Tongue (tissue), 2 donors: ENCODE measurements around the gene TMEM63A. TPM values are rescaled to one million over a fixed set of nuclear protein-coding genes. Genes with fewer than 3 reads are reported as not detected.

Source experiments
- DNase-seq: peaks from one replicate; pipeline ENCODE4 v3.0.0-alpha.2; 2015
- total RNA-seq: library from RNA; depleted of rRNA; stranded (reverse); fragments of >200 nt; gene quantifications from one replicate; pipeline ENCODE4 v1.2.3, GENCODE V29; 2014

The TMEM63A gene
- total RNA-seq, 1 donor from 2014 or later: 39.3 TPM

DNA sequence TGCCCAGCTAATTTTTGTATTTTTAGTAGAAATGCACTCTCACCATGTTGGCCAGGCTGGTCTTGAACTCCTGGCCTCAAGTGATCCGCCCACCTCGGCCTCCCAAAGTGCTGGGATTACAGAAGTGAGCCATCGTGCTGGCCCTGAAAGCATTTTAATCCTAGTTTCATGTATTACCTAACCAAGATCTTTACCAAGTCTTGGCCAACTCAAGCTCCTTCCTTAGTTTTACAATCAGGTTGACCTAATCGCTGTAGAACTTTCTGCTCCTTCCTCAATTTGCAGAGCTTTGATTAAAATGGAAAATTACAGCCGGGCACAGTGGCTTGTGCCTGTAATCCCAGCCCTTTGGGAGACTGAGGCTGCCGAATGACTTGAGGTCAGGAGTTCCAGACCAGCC, 3.2 kb upstream of the TMEM63A start:
- no peak for DNase-seq

DNA sequence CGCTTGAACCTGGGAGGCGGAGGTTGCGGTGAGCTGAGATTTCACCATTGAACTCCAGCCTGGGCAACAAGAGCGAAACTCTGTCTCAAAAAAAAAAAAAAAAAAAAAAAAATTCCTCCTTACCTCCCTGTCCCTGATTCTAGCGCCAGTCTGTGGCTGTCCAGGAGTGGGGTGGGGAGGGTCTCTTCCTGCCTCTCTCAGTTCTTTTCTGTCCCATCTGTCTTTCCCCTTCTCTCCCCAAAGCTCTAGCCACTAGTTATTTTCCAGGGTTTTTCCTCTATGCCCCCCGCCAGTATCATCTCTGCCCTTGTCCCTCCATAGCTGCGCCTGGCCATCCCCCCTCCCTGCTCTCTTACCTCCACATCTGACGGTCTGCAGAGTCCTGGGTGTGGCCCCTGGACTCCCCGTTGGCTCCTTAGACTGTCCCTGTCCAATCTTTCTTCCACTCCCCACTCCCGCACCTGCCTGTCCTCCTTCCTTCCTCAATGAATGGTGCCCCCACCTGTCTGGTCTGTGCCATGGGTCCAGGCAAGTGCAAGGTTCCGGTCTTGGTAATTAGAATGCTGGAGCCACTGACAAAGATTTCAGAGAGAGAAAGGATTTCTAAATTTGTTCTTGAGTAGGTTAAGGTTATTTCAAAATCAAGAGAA, 1.6 kb upstream of the TMEM63A start:
- DNase-seq: no peak

DNA sequence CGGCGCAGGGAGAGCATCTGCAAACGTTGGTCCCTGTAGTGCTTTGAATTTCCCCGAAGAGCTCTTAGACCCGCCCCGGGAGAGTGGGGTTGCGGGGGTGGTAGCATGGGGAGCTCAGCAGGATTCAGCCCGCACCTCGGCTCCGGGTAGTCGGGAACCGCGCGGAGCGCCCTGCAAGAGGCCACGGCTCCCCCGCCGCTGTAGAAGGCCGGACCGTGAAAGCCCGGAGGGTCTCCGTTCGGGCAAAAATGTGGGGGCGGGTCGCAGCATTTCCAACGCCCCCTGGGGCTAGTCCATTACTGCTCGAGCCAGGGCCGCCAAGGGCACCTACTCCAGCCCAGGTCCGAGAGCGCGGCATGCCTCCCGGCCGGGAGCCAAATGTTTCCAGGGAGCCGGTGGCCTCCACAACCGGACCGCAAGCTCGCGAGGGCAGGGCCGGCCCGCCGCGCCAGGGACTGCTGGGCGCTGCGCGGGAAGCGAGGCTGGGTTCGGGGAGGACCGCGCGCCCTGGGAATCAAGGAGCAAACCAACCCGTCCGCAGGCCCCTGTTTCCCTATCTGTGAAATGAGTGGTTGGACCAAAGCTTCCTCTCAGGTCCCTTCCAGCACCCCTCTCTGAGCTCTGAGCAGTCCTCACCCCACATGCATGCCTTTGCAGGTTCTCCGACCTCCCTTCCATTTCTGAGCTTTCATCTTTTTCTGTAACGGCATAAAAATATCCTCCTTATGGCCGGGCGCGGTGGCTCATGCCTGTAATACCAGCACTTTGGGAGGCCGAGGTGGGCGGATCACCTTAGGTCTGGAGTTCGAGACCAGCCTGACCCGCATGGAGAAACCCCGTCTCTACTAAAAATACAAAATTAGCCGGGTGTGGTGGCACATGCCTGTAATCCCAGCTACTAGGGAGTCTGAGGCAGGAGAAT, 775 bp upstream of the TMEM63A start:
- DNase-seq: peak; percentile 56

DNA sequence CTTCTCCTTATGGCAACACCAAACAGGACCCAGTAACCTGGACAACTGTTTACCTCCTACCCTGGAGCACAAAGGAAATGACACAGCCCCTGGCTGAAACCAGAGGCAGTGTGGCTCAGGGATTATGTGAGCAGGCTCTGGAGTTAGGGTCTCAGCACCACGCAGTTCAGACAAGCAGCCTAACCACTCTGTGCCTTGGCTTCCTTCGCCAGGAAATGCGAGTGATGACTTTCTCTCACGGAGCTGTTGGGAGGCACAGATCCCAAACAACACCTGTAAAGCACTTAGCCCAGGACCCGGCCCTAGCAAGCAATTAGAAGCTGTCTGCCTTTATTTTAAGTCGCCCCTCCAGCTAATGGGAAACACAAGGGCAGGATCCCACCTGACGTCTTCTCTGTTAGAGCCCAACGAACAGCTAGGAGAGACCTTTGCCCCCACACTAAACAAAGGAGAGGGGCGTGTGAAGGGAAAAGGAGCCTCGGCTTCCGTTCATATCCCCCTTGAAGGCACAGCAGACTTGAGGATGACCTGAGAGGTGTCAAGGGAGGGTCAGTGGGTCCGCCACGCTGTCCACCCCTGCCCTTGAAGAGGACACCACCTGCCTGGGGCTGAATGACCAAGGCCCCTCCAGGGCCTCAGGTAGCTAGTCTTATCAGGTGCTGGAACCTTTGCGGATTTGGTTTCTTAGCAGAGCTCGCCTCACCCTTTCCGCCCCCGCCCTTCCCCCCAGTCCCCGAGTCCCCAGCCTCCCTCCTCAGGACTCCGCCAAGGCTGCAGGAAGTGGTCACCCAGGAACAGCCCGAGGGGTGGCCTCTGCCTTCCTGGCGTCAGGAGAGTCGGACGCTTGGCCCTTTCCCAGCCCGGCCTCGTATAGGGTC, 860 bp downstream of the TMEM63A start:
- peak; percentile 28 for DNase-seq

DNA sequence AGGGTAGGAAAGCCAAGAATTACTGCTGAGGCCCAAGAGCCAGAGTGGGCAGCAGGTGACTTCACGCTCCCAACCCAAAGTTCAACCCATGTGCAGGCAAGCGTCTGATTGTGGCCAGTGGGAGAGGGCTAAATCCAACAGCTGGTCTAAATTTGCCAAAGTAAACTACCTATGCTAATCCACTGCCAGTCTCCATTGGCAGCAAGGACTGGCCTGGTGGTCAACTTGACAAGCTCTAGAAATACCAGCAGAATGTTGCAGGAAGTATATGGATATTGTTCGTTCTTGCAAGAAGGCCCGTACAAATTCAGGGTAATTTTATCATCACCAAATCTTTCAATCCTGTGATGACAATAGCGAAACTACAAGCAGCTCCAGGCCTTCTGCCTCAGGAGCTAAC, 1.5 kb downstream of the TMEM63A start:
- no peak for DNase-seq

DNA sequence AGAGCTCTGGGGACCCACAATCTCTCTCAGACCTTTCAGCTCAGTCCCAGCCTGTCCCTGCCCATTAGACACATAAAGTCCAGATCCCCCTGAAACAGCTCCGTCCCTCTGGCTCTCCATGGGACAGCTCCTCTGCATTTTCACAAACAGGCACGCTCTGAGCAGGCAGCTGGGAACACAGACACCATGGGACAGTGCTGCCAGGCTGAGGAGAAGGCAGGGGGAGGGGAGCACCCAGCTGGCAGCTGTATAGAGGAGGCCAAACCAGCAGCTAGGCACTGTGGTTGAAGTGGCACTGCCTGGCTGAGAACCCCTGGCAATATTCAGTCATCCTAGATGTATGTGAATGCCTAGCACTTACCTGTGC, 2.0 kb downstream of the TMEM63A start:
- DNase-seq: peak; percentile 47

DNA sequence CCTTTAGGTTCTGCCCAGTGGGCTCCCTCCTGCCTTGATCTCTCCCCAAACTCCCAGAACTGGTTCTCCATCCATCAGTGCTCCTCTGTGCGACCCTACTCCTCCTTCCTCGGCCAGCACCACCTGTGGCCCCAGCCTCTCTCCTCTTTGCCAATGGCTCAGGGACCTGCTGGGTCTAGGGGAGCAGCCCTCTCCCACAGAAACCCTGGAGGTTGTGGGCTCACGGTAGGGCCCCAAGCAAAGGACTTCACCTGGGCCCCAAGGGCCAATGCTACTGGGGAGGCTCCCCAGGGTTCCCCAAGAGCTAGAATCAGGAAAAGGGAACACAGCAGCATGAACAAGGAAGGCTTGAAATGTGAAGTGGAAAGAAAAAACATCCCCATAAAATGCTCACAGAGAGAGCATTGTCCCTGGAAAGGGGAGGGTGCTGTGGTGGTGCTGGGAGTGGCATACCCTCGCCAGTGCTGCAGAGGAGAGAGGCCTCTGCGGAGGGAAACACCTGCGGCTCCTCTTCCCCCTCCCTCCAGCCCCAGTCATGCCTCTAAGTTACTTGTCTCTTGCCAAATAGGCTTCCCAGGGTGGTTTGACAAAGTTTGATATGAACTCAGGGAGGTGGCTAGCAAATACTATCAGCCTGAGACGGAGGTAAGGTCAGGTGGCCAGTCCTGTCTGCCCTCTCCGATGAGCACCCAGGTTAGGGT, 2.5 kb downstream of the TMEM63A start:
- DNase-seq: no peak

DNA sequence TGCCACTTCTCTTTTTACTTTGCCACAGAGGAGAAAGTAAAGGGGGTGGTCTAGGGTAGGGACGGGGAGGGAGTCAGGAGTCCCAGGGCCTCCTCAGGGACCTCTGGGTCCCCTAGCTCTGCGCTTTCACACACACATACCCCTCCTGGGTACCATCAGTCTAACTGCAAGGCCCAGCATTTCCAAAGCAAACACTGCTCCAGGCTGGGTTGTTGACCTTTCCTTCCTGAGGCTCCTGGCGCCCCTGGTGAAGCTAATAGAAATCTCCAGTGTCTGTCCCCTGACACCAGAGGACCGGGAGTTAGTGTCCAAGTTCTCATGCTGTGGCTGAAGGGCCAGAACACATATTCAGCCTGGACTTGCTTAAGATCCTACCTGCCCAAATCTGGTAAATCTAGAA, 3.9 kb downstream of the TMEM63A start:
- DNase-seq: no peak

DNA sequence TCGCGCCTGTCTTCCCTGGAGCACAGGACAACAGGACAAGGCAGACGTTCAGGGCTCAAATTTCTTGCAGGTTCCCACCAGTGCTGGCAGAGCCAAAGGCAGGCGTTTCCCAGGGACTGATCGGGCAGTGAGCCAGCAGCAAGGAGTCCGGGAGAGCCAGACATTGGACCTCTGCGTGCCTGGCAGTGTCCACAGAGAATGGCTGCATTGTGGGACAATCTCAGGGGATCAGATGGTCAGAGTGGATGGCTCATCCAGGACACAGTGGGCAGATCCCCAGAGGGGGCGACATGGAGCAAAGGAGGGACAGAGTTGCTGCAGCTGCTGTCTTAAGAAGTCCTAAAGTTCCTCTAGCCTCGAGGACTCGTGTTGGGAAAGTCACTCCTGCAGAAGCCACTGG, 4.6 kb downstream of the TMEM63A start:
- peak; percentile 81 for DNase-seq

DNA sequence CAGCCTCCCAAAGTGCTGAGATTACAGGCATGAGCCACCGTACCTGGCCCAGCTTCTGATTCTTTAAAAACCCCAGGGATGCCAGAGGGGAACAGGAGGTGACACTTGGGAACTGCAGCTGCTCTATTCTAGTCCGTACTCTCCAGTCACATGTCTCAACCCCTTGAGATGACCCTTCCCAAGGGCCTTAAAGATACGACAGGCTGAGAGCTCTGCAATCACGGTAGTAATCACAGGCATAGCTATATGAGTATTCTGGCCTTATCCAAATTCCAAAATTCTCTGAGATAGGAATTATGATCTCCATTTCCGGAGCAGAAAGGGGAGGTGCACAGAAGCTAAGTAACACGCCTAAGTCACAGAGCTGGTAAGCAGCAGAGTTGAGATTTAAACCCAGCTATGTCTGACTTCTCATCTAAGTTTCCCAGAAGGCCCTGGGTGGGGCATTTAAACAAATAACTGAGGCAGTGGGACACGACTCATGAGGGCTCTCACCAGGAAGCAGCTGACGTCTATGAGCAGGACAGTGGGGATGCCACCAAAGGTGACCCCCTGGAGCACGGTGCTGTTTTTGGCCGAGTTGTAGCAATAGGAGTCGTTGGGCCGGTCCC, 5.2 kb downstream of the TMEM63A start:
- no peak for DNase-seq

DNA sequence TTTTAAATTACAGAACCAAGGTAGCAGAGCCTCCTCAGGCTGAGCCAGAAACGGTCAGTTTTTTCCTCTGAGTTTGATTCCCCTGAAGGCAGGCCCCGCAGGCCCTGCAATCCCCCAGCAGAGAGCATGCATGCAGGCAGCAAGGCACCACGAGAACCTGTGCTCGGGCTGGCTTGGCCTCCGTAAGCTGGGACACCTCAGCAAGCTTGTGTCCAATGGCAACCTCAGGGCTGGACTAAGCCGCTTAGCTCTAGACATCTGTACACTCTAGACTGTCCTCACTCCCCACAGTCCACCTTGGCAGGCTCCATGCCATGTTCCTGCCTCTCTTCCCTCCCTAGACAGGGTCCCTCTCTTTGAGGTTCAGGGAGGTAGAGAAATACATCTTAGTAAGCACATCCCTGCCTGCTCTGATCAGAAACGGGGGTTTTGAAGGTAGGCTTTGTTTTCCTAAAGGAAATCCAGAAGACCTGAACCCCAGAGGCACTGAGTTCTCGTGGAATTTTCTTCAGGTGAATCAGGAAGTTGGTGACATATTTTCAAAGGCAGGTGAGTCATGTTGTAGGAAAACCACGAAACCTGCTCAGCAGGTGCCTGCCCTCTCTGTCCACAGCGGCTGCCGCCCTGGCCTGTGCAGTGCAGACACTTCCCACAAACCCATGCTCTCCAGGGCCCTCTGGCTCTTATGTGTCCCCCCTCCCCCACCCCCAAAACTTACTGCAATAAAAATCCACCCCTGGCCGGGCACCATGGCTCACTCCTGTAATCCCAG, 7.0 kb downstream of the TMEM63A start:
- no peak for DNase-seq

DNA sequence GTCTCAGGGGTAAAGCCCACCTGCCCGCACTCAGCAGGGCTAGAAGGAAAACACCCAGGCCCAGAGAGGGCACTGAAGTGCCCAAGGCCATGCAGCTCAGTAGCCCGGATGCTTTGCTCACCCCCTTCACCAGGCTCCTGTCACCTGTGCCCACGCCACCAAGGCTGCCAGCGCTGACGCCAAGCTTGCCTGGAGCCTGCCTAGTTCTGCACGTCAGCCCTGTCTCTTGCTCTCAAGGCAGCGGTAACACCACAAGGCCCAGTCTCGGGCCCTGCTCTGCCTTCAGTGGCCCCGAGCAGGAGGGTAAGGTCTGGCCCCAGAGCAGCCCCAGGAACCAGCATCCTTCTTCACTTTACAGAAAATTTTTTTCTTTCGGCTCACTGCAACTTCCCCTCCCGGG, 7.7 kb downstream of the TMEM63A start:
- DNase-seq: no peak

DNA sequence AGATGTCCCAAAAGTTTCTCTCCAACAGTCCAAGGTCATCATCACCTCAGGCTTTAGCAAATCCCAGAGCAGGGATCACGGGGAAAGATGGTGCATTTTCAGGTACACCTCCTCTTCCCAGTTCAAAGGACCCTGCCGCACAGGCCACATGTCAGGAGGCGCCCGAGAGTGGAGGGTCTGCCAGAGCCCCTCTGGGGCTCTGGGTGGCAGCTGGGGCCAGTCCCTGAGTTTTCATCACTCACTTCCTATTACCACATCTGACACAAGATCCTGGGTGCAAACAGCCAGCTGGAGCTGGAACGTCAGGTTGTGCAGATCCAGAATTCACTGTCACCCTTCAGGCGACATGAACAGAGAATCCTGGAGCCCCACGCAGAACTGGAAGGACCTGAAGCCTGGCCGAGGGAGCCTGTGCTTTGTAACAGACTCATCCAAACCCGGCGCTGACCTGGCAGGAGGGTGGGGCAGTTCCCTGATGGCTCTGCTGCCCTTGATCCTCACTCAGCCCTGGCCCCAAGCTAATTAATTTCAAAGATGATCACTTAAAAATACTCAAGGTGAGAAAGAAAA, 8.8 kb downstream of the TMEM63A start:
- DNase-seq: no peak

DNA sequence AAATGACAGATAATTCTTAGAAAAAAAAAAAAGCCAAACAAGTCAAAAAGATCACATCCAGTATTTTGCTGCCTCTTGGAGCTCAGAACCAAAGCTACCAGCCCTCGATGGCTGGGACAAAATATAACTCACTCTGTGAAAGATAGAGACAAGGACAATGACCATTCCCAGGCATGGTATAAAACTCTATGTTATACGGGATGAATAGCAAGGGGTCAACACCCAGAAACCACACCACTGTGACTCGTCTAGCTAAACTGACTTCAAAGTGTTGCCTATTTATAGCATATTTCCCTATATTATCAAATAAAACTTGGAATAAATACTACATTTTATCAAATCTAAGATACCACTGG, 10.1 kb downstream of the TMEM63A start:
- DNase-seq: no peak

DNA sequence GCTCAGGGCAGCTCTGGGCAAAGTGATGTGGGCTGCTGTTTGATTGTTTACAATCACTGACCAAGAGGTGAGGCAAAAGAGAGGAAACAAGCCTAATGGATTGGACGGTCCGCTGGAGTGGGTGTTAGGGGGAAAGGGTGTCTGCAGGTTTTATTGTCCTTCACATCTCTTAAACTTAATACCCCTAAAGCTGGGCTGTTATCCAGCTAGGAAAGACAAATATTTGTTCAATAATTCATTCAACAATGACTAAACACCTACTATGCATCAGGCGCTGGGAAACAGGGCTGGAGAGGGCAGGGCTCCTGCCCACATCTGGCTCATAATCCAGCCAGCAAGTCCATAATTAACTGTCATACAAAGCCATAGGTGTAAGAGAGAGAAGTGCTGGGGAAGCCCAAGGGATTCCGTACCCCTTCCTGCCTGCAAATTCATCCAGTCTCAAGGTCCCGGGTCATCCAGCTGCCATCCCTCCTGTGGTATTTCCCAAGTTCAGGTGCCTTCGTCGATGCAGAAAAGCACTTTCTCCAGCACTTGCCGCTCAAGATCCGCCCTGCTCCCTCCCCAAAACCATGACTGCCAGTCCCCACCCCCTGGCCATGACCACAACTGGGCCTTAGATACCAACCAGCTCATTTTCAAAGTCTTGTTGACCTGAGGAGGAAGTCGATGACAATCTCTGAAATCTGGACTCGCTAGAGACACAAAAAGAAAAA, 10.7 kb downstream of the TMEM63A start:
- no peak for DNase-seq

DNA sequence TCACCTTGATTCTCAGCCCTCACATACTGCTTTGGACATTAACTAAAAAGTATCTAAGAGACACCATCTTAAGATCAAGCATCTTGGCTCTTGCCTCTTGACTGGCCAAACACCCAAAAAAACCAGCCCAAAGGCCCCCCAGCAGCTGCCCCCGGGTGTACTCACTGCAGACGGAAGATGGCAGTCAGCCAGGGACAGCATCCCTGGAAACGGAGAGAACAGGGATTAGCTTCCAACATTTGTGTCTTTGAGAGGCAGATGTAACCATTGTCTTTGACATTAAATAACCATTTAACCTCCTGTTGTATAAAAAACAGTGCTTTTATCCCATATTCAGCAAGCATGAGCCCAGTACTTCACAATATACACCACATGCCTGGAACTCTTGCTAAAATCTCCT, 11.3 kb downstream of the TMEM63A start:
- peak; percentile 28 for DNase-seq

DNA sequence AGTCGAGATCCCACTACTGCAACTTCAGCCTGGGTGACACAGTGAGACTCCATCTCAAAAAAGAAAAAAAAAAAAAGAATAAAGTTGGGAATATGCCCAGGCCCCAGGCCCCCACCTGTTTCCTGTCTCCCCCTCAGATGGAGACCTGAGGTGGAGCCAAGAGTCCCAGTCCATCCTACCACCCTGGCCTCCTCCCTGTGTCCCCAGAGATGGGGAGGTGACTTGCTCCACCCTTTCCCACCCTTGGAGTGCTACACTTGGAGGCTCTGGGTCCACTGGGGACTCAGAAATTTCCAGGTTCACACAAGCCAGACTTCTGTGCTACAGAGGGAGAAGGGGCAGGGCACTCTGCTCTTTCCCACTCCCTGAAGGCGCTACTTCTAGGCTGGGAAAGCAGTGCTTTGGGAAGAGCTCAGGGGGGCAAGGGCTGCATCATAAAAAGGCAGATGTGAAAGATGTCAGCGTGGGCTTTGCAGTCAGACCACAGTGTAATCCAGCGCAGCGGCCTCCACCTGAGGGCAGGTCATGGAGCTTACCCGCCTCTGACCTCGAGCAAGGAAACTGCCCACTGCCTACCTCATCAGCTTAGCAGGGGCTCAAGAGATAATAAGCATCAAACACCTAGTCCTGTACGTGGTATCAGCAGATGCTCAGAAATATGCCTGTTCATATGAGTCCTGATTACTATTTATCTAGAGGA, 13.4 kb downstream of the TMEM63A start:
- no peak for DNase-seq

DNA sequence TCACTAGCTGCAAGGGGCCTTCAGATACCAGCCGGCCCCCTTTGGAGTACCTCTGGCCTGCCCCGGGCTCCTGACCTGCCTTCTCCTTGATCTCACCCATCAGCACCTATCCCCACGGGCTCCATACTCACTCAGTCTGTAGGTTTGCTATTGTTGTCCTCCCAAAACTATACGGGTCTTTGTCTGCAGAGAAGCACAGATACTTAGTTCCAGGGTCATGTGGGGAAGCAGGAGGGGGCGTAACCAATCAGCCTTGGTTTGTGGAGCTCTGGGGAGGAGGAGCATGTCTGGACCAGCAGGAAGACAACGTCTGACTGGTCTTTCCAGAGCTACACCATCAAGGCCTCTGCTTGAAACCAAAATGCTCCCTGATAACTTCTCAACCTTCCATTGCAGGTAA, 15.2 kb downstream of the TMEM63A start:
- DNase-seq: no peak
